ENCODE data around the gene ANK3.

ANK3 gene

GRCh38 chr10:60208676-60209269 lies 180.9 kb downstream of the ANK3 start:
- Mint-ChIP-seq H3K4me1 (no peaks in the 10 kb centered on the region), H3K4me3 (no peak overlapping the region), H3K27me3 (ENCODE audit: low read depth) (no peaks in the 10 kb centered on the region), H3K9me3 (peaks cover 5% of the 10 kb centered on the region), H3K36me3 (ENCODE audit: low read depth) (peaks cover 7% of the 10 kb centered on the region), H3K27ac (peak overlapping the region in 1 of 3 experiments; percentile 4)
- TF ChIP-seq, protein P1, sequence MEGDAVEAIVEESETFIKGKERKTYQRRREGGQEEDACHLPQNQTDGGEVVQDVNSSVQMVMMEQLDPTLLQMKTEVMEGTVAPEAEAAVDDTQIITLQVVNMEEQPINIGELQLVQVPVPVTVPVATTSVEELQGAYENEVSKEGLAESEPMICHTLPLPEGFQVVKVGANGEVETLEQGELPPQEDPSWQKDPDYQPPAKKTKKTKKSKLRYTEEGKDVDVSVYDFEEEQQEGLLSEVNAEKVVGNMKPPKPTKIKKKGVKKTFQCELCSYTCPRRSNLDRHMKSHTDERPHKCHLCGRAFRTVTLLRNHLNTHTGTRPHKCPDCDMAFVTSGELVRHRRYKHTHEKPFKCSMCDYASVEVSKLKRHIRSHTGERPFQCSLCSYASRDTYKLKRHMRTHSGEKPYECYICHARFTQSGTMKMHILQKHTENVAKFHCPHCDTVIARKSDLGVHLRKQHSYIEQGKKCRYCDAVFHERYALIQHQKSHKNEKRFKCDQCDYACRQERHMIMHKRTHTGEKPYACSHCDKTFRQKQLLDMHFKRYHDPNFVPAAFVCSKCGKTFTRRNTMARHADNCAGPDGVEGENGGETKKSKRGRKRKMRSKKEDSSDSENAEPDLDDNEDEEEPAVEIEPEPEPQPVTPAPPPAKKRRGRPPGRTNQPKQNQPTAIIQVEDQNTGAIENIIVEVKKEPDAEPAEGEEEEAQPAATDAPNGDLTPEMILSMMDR (IDR thresholded peaks at IDR 0.05; ENCODE audit: unreplicated experiment in 3 of 3) = peak; percentile 82 to 90 (median 88)

- H3K27me3 Mint-ChIP-seq (ENCODE audit: low read depth) = no peaks in the 10 kb centered on the region
- no peaks in the 10 kb centered on the region for H3K4me1 Mint-ChIP-seq
- no peak overlapping the region for H3K4me3 Mint-ChIP-seq
- peaks cover 7% of the 10 kb centered on the region for H3K36me3 Mint-ChIP-seq (ENCODE audit: low read depth)
- H3K9me3 Mint-ChIP-seq = peaks cover 5% of the 10 kb centered on the region
- no peak overlapping the region for H3K27ac Mint-ChIP-seq
- TF ChIP-seq, protein P1 (IDR thresholded peaks at IDR 0.05; ENCODE audit: unreplicated experiment in 3 of 3) = no peak
These were observed 181.8 kb downstream of the ANK3 start for GRCh38 chr10:60207894-60208293.

DNA sequence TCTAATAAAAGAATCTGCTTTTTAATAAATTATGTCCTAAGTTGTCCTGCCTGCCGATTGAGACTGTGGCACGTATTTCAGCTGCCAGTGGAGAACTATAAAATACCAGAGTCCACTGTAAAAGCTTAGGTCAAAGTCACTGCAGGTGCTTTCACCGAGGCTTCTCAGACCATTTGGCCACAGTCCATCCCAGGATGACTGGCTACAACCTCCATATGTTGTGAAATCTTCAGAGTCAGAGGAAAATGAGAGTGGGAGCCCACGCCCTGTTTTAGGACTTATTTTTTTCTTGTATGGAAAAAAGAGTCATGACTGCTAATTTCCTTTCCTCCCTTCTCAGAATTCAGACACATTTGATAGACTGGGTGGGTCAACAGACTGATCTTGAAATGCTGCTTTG lies 182.9 kb downstream of the ANK3 start:
- H3K27me3 Mint-ChIP-seq (ENCODE audit: low read depth) = no peaks in the 10 kb centered on the region
- H3K4me1 Mint-ChIP-seq = no peaks in the 10 kb centered on the region
- no peak overlapping the region for H3K27ac Mint-ChIP-seq
- peaks cover 3% of the 10 kb centered on the region for H3K9me3 Mint-ChIP-seq
- H3K4me3 Mint-ChIP-seq = no peak overlapping the region
- TF ChIP-seq, protein P1 (IDR thresholded peaks at IDR 0.05; ENCODE audit: unreplicated experiment in 3 of 3) = no peak
- H3K36me3 Mint-ChIP-seq (ENCODE audit: low read depth) = peaks cover 3% of the 10 kb centered on the region

DNA sequence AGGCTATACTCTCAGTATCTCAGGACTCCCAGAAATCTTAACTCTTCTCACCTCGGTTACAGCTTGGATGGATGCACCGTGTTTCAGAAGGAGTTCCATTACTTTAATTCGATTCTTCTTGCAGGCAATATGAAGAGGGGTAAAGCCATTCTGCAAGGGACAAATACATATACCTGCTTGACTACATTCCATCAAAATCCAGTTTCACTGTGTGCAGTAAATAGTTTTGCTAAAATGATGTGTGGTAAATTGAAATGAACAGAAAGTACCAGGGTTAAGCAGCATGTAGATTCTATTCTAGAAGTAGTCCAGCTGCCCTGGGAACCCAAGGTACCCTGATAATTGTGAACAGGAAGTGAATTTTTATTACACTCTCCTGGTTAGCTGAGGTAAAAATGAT lies 183.9 kb downstream of the ANK3 start:
- Mint-ChIP-seq H3K27ac (no peak overlapping the region), H3K4me3 (no peak overlapping the region), H3K9me3 (no peaks in the 10 kb centered on the region), H3K27me3 (ENCODE audit: low read depth) (no peaks in the 10 kb centered on the region), H3K36me3 (ENCODE audit: low read depth) (no peaks in the 10 kb centered on the region), H3K4me1 (no peaks in the 10 kb centered on the region)
- TF ChIP-seq, protein P1 (IDR thresholded peaks at IDR 0.05; ENCODE audit: unreplicated experiment in 3 of 3) = no peak

- no peaks in the 10 kb centered on the region for H3K36me3 Mint-ChIP-seq (ENCODE audit: low read depth)
- TF ChIP-seq, protein P1 (IDR thresholded peaks at IDR 0.05; ENCODE audit: unreplicated experiment in 3 of 3) = peak; percentile 59 to 71 (median 62)
- H3K9me3 Mint-ChIP-seq = no peaks in the 10 kb centered on the region
- no peaks in the 10 kb centered on the region for H3K27me3 Mint-ChIP-seq (ENCODE audit: low read depth)
- no peaks in the 10 kb centered on the region for H3K4me1 Mint-ChIP-seq
- H3K27ac Mint-ChIP-seq = peak overlapping the region in 1 of 3 experiments; percentile 2
- H3K4me3 Mint-ChIP-seq = no peak overlapping the region
These were observed 185.6 kb downstream of the ANK3 start for GRCh38 chr10:60203993-60204618.

- H3K4me3 Mint-ChIP-seq = no peak overlapping the region
These were observed 189.0 kb downstream of the ANK3 start for GRCh38 chr10:60200682-60201053.

More at GRCh38 chr10:60200682-60201053, 189.0 kb downstream of the ANK3 start:
- Mint-ChIP-seq H3K27ac (no peak overlapping the region), H3K36me3 (ENCODE audit: low read depth) (no peaks in the 10 kb centered on the region), H3K4me1 (no peaks in the 10 kb centered on the region), H3K9me3 (no peaks in the 10 kb centered on the region), H3K27me3 (ENCODE audit: low read depth) (no peaks in the 10 kb centered on the region)
- TF ChIP-seq, protein P1 (IDR thresholded peaks at IDR 0.05; ENCODE audit: unreplicated experiment in 3 of 3) = no peak

Measured in nephron (organoid).